Stomach (tissue), 9 donors: ENCODE measurements around the gene ATG4B. TPM values are rescaled to one million over a fixed set of nuclear protein-coding genes. Genes with fewer than 3 reads are reported as not detected.

ENCODE experiments used
- DNase-seq, 2 donors: peaks; one replicate each; pipeline versions ENCODE4 v3.0.0 to v3.0.0-alpha.2; 2013 to 2019
- H3K27ac ChIP-seq, 5 donors: fragments of 200-600 bp in 4 of 5; sonication (generic) in 4 of 5; one replicate each; pipeline ENCODE4 v1.5.1; 2013 to 2019; ENCODE audit warnings: mild to moderate bottlenecking in 1 of 5, moderate library complexity in 1 of 5
- H3K27me3 ChIP-seq, 3 donors: fragments of 200-600 bp; sonication (generic); one replicate each; pipeline ENCODE4 v1.5.1; 2017 to 2019; ENCODE audit warnings: mixed run types in 1 of 3
- H3K36me3 ChIP-seq, 4 donors: fragments of 200-600 bp; sonication (generic); 1 replicate in 3 of 4; 2 replicates in 1 of 4; pipeline ENCODE4 v1.5.1; 2016 to 2019
- H3K4me1 ChIP-seq, 4 donors: fragments of 200-600 bp; sonication (generic); one replicate each; pipeline ENCODE4 v1.5.1; 2016 to 2019
- H3K4me3 ChIP-seq, 4 donors: fragments of 200-600 bp; sonication (generic) in 3 of 4; one replicate each; pipeline ENCODE4 v1.5.1; 2016 to 2019; ENCODE audit warnings: mild to moderate bottlenecking in 1 of 4
- H3K9me3 ChIP-seq, 4 donors: fragments of 200-600 bp; sonication (generic); one replicate each; pipeline ENCODE4 v1.5.1; 2016 to 2019
- EP300 ChIP-seq: sonication (generic); formaldehyde crosslinking; IDR thresholded peaks from one replicate; pipeline ENCODE4 v1.6.1; 2017; ENCODE audit warnings: antibody characterized with exemption
- POLR2A ChIP-seq, 4 donors: fragments of 450-650 bp; IDR thresholded peaks; one replicate each; pipeline ENCODE4 v1.6.1; 2016; ENCODE audit warnings: antibody characterized with exemption in 4 of 4, control low read depth in 2 of 4, mild to moderate bottlenecking in 1 of 4, moderate library complexity in 1 of 4
- POLR2AphosphoS5 ChIP-seq, 3 donors: sonication (generic); formaldehyde crosslinking; IDR thresholded peaks; one replicate each; pipeline ENCODE4 v1.6.1; 2016; ENCODE audit warnings: antibody characterized with exemption in 3 of 3
- WGBS, 5 donors: extraction: QIAGEN DNeasy Blood & Tissue Kit in 3 of 5; methylation state at CpG; one replicate each; pipeline versions ENCODE4 v1.1.5 to v1.1.7; 2013 to 2018; 5-methylcytosine and 5-hydroxymethylcytosine counted together
- intact Hi-C: fragments of 100-400 bp; cut with DNase I; formaldehyde crosslinking; loops from one replicate; pipeline ENCODE4 v1.15.1; 2023; ENCODE audit warnings: low total_unique reads
- polyA plus RNA-seq, 3 donors: library from polyadenylated mRNA; stranded (reverse); fragments of 200-250 nt; gene quantifications; one replicate each; pipeline ENCODE4 v1.2.3, GENCODE V29; 2013
- total RNA-seq, 5 donors: library from RNA; depleted of rRNA; stranded (reverse); fragments of >200 nt; gene quantifications; one replicate each; pipeline versions ENCODE4 v1.1.0 to v1.2.3, GENCODE V29; 2014 to 2016
- TF ChIP-seq, protein P1 (sequence below), 7 experiments: fragments of 450-650 bp in 4 of 7; fragments of 200-600 bp in 3 of 7; sonication (generic) in 3 of 7; IDR thresholded peaks; one replicate each; pipeline ENCODE4 v1.5.1; 2016 to 2019; ENCODE audit warnings: antibody characterized with exemption in 7 of 7, control low read depth in 2 of 7, mild to moderate bottlenecking in 1 of 7
- donor health status: healthy with polysubstance abuse.
- donor health status: Bipolar disorder and iron deficiency.
- donor health status: healthy.

Gene ATG4B
- total and polyA plus RNA-seq, 8 donors, result 31.5 to 162 (median 61.2) TPM

- H3K4me3 ChIP-seq, result no peak overlapping the region
- TF ChIP-seq POLR2AphosphoS5 (IDR thresholded peaks at IDR 0.05) (no peak), EP300 (no peak), POLR2A (IDR thresholded peaks at IDR 0.05) (no peak)
- TF ChIP-seq, protein P1, sequence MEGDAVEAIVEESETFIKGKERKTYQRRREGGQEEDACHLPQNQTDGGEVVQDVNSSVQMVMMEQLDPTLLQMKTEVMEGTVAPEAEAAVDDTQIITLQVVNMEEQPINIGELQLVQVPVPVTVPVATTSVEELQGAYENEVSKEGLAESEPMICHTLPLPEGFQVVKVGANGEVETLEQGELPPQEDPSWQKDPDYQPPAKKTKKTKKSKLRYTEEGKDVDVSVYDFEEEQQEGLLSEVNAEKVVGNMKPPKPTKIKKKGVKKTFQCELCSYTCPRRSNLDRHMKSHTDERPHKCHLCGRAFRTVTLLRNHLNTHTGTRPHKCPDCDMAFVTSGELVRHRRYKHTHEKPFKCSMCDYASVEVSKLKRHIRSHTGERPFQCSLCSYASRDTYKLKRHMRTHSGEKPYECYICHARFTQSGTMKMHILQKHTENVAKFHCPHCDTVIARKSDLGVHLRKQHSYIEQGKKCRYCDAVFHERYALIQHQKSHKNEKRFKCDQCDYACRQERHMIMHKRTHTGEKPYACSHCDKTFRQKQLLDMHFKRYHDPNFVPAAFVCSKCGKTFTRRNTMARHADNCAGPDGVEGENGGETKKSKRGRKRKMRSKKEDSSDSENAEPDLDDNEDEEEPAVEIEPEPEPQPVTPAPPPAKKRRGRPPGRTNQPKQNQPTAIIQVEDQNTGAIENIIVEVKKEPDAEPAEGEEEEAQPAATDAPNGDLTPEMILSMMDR (IDR thresholded peaks at IDR 0.05), result no peak
- no peaks in the 10 kb centered on the region for H3K9me3 ChIP-seq
- H3K27ac ChIP-seq, result no peak overlapping the region
- WGBS, 5 donors, result 90 to 94% (median 91%) methylated on average over 10 to 16 of the region's 16 CpGs
- H3K36me3 ChIP-seq, result peaks cover 0 to 9% (median 3%) of the 10 kb centered on the region in 4 donors
- H3K4me1 ChIP-seq, result peaks cover 16 to 53% (median 43%) of the 10 kb centered on the region in 4 donors
- no peak for DNase-seq
- intact Hi-C loops, result no loop called here
- no peaks in the 10 kb centered on the region for H3K27me3 ChIP-seq
These were observed 21.9 kb upstream of the ATG4B start for GRCh38 chr2:241615522-241616052.

GRCh38 chr2:241616168-241617125, 21.0 kb upstream of the ATG4B start:
- peak overlapping the region; percentile 35 to 72 (median 55) for H3K27ac ChIP-seq
- H3K9me3 ChIP-seq, result no peaks in the 10 kb centered on the region
- peak overlapping the region; percentile 26 to 50 (median 38) for H3K4me3 ChIP-seq
- H3K36me3 ChIP-seq, result peaks cover 0 to 9% (median 3%) of the 10 kb centered on the region in 4 donors
- peaks cover 13 to 46% (median 36%) of the 10 kb centered on the region in 4 donors for H3K4me1 ChIP-seq
- no peaks in the 10 kb centered on the region for H3K27me3 ChIP-seq
- intact Hi-C loops, result no loop called here
- TF ChIP-seq EP300 (no peak), POLR2AphosphoS5 (IDR thresholded peaks at IDR 0.05) (no peak), POLR2A (IDR thresholded peaks at IDR 0.05) (no peak)
- TF ChIP-seq, protein P1 (IDR thresholded peaks at IDR 0.05), result no peak
- WGBS, 5 donors, result 69 to 84% (median 76%) methylated on average over 30 of the region's 30 CpGs
- peak in 1 of 2 donors; percentile 35 for DNase-seq

- no peaks in the 10 kb centered on the region for H3K27me3 ChIP-seq
- peaks cover 13 to 42% (median 30%) of the 10 kb centered on the region in 4 donors for H3K4me1 ChIP-seq
- H3K9me3 ChIP-seq, result no peaks in the 10 kb centered on the region
- peaks cover 0 to 9% (median 1%) of the 10 kb centered on the region in 4 donors for H3K36me3 ChIP-seq
- TF ChIP-seq POLR2A (IDR thresholded peaks at IDR 0.05) (no peak), POLR2AphosphoS5 (IDR thresholded peaks at IDR 0.05) (peak; percentile 14 to 48 (median 48)), EP300 (no peak)
- TF ChIP-seq, protein P1 (IDR thresholded peaks at IDR 0.05), result no peak
- 43 to 58% (median 46%) methylated on average over 15 of the region's 15 CpGs for WGBS, 5 donors
- peak overlapping the region in 4 of 5 donors; percentile 35 to 72 (median 58) for H3K27ac ChIP-seq
- peak overlapping the region; percentile 26 to 50 (median 38) for H3K4me3 ChIP-seq
- peak in 1 of 2 donors; percentile 80 for DNase-seq
- intact Hi-C loops, result no loop called here
These were observed 19.9 kb upstream of the ATG4B start for GRCh38 chr2:241617431-241618154.

DNA sequence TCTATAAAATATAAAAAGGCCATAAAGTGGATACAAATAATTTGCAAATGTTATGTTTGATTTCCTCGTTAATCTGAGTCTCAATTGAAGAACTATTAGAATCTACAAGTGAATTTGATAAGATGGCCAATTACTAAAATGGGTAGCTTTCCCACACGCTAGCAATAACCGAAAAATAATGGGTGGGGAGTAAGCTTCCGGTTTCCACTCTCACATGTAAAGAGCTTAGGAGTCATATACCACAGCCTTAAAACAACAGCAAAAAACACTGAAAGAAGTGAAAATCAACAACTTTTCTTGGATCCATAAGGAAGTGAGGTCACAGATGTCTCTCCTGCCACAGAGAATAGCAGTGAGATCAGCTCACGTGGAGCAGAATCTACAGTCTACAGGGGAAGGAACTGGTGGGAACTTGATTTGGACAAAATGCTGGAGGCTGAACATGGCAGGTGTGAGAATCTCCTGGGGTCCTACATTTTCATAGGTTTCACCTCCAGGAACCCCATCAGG, 19.1 kb upstream of the ATG4B start:
- peaks cover 13 to 37% (median 29%) of the 10 kb centered on the region in 4 donors for H3K4me1 ChIP-seq
- 80 to 90% (median 86%) methylated on average over 5 of the region's 5 CpGs for WGBS, 5 donors
- DNase-seq, result no peak
- H3K27ac ChIP-seq, result peak overlapping the region in 3 of 5 donors; percentile 15 to 72 (median 71)
- no peak overlapping the region for H3K4me3 ChIP-seq
- H3K9me3 ChIP-seq, result no peaks in the 10 kb centered on the region
- intact Hi-C loops, result no loop called here
- no peak for TF ChIP-seq EP300
- TF ChIP-seq, protein P1 (IDR thresholded peaks at IDR 0.05), result no peak
- TF ChIP-seq POLR2A (IDR thresholded peaks at IDR 0.05), result no peak
- TF ChIP-seq POLR2AphosphoS5 (IDR thresholded peaks at IDR 0.05), result no peak
- no peaks in the 10 kb centered on the region for H3K27me3 ChIP-seq
- peaks cover 0 to 12% (median 0%) of the 10 kb centered on the region in 4 donors for H3K36me3 ChIP-seq
